Lung (tissue), 12 donors: ENCODE data around the gene IL21R. TPM values are rescaled to one million over a fixed set of nuclear protein-coding genes. Genes with fewer than 3 reads are reported as not detected.
A peak's percentile ranks its signal among the peaks of the same experiment; 100 is the strongest.

Experiments used
- ATAC-seq: fragments of 200-7000 bp; cut with Tn5 transposase; one replicate; pipeline ENCODE4 v1.9.1; 2020; ENCODE audit warnings: moderate number of reproducible peaks; ENCODE audit not compliant: insufficient read depth, low FRiP score
- DNase-seq, 3 donors: peaks; one replicate each; pipeline ENCODE4 v3.0.0-alpha.2; 2013 to 2017
- H3K27ac ChIP-seq, 2 donors: one replicate each; pipeline ENCODE4 v1.5.1; 2013; ENCODE audit warnings: mild to moderate bottlenecking in 2 of 2, moderate library complexity in 2 of 2, control low read depth in 1 of 2, inconsistent platforms in 1 of 2, low read depth in 1 of 2, low read length in 1 of 2
- H3K27me3 ChIP-seq, 3 donors: one replicate each; pipeline ENCODE4 v1.5.1; 2013; ENCODE audit warnings: low read length in 2 of 3; ENCODE audit not compliant: control insufficient read depth in 3 of 3, insufficient read depth in 3 of 3
- H3K36me3 ChIP-seq, 4 donors: one replicate each; pipeline ENCODE4 v1.5.1; 2013; ENCODE audit warnings: low read length in 4 of 4, mild to moderate bottlenecking in 1 of 4, moderate library complexity in 1 of 4; ENCODE audit not compliant: control insufficient read depth in 4 of 4, insufficient read depth in 4 of 4
- H3K4me1 ChIP-seq, 5 donors: one replicate each; pipeline ENCODE4 v1.5.1; 2013; ENCODE audit warnings: low read length in 5 of 5, mild to moderate bottlenecking in 2 of 5, moderate library complexity in 1 of 5; ENCODE audit not compliant: control insufficient read depth in 5 of 5, insufficient read depth in 5 of 5
- H3K4me3 ChIP-seq: one replicate; pipeline ENCODE4 v1.5.1; 2013; ENCODE audit warnings: mild to moderate bottlenecking, control low read depth, moderate library complexity
- H3K9ac ChIP-seq, 2 donors: one replicate each; pipeline ENCODE4 v1.5.1; 2013; ENCODE audit warnings: low read length in 2 of 2, control low read depth in 1 of 2; ENCODE audit not compliant: insufficient read depth in 1 of 2
- H3K9me3 ChIP-seq, 4 donors: one replicate each; pipeline ENCODE4 v1.5.1; 2013; ENCODE audit warnings: low read length in 3 of 4, mild to moderate bottlenecking in 1 of 4, moderate library complexity in 1 of 4; ENCODE audit not compliant: control insufficient read depth in 4 of 4, insufficient read depth in 3 of 4
- WGBS, 2 donors: extraction: QIAGEN DNeasy Blood & Tissue Kit; methylation state at CpG; one replicate each; pipeline ENCODE4 v1.1.7; 2013; 5-methylcytosine and 5-hydroxymethylcytosine counted together
- polyA plus RNA-seq, 2 donors: library from polyadenylated mRNA; stranded (reverse); fragments of 200-250 nt; gene quantifications; one replicate each; pipeline ENCODE4 v1.2.1, GENCODE V29; 2013
- total RNA-seq, 2 donors: library from RNA; depleted of rRNA in 1 of 2; stranded (reverse); fragments of >200 nt in 1 of 2; gene quantifications; one replicate each; pipeline ENCODE4 v1.2.1, GENCODE V29; 2014 to 2021
- TF ChIP-seq, protein P1 (sequence below): IDR thresholded peaks from 2 replicates; pipeline ENCODE4 v1.5.1; 2012; ENCODE audit warnings: mild to moderate bottlenecking; ENCODE audit errors: control extremely low read depth, extremely low read depth
- donor health status: control.
- donor health status: control.
- donor health status: Bipolar disorder and iron deficiency.
- donor health status: healthy.
- donor health status: DM: yes; HTN: yes; CAD: no.

IL21R gene
- total and polyA plus RNA-seq, 4 donors = 1.0 to 6.3 (median 4.0) TPM

- DNase-seq = no peak
- no peak overlapping the region for H3K4me3 ChIP-seq
- peaks cover 34 to 81% (median 56%) of the 10 kb centered on the region in 4 donors for H3K36me3 ChIP-seq
- no peaks in the 10 kb centered on the region for H3K9me3 ChIP-seq
- ATAC-seq = no peak
- TF ChIP-seq, protein P1, sequence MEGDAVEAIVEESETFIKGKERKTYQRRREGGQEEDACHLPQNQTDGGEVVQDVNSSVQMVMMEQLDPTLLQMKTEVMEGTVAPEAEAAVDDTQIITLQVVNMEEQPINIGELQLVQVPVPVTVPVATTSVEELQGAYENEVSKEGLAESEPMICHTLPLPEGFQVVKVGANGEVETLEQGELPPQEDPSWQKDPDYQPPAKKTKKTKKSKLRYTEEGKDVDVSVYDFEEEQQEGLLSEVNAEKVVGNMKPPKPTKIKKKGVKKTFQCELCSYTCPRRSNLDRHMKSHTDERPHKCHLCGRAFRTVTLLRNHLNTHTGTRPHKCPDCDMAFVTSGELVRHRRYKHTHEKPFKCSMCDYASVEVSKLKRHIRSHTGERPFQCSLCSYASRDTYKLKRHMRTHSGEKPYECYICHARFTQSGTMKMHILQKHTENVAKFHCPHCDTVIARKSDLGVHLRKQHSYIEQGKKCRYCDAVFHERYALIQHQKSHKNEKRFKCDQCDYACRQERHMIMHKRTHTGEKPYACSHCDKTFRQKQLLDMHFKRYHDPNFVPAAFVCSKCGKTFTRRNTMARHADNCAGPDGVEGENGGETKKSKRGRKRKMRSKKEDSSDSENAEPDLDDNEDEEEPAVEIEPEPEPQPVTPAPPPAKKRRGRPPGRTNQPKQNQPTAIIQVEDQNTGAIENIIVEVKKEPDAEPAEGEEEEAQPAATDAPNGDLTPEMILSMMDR = no peak
- no peak overlapping the region for H3K9ac ChIP-seq
- H3K27ac ChIP-seq = no peak overlapping the region
- 79 to 82% methylated on average over 8 of the region's 8 CpGs for WGBS, 2 donors
- H3K27me3 ChIP-seq = no peaks in the 10 kb centered on the region
- H3K4me1 ChIP-seq = peaks cover 0 to 8% (median 0%) of the 10 kb centered on the region in 5 donors
These were observed 63.5 kb downstream of the IL21R start for GRCh38 chr16:27465483-27465879.

DNA sequence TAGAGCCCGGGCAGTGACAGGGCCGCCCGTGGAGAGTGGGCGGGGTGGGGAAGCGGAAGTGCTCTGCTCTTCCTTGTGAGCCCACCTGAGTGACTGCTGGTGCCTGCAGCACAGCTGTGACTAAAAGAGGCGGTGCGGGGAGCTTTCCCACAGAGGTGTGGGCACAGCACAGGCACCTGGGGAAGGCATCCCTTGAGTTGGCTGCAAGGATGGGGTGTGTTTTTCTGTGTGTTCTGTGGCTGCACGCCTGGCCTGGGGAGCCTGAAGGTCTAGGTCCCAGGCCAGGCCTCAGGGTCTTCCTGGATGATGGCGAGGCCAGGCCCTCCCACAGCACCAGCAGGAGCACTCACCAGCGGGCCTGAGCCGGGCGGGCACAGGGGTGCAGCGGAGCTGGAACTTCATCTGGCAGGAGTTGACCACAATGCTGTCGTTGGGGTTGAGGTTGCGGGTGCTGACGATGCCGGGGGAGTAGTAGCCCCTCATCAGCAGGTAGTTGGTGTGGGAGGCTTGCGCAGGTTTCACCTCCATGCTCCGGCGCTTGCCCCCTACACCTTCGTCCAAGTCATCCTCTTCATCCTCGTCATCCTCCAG lies 67.1 kb downstream of the IL21R start:
- Histone ChIP-seq H3K4me3 (no peak overlapping the region), H3K36me3 (peaks cover 52 to 73% (median 58%) of the 10 kb centered on the region in 4 donors), H3K27ac (no peak overlapping the region), H3K27me3 (no peaks in the 10 kb centered on the region), H3K9me3 (no peaks in the 10 kb centered on the region), H3K4me1 (peaks cover 0 to 4% (median 0%) of the 10 kb centered on the region in 5 donors), H3K9ac (no peak overlapping the region)
- no peak for ATAC-seq
- DNase-seq = no peak
- 96 to 98% methylated on average over 22 of the region's 22 CpGs for WGBS, 2 donors
- TF ChIP-seq, protein P1 = no peak

GRCh38 chr16:27470567-27471431 lies 68.8 kb downstream of the IL21R start:
- Histone ChIP-seq H3K4me1 (peaks cover 0 to 4% (median 0%) of the 10 kb centered on the region in 5 donors), H3K36me3 (peaks cover 56 to 70% (median 59%) of the 10 kb centered on the region in 4 donors), H3K27ac (peak overlapping the region in 1 of 2 donors; percentile 39), H3K27me3 (no peaks in the 10 kb centered on the region), H3K4me3 (no peak overlapping the region), H3K9ac (no peak overlapping the region), H3K9me3 (no peaks in the 10 kb centered on the region)
- 70 to 78% methylated on average over 28 of the region's 28 CpGs for WGBS, 2 donors
- DNase-seq (no peak), ATAC-seq (peak; percentile 64)
- TF ChIP-seq, protein P1 = no peak
